Head of caudate nucleus (tissue), 42 donors: Measurements from ENCODE around the gene GPR78.

ENCODE experiments used
- DNase-seq, 42 donors: peaks; one replicate each; pipeline versions ENCODE4 v3.0.0 to v3.0.0-alpha.2; 2020 to 2021; ENCODE audit warnings: mixed read lengths in 7 of 42
- intact Hi-C: fragments of 100-400 bp; cut with DNase I; formaldehyde crosslinking; loops from one replicate; pipeline ENCODE4 v1.15.0; 2022

The GPR78 gene

GRCh38 chr4:8544741-8545438, 35.3 kb upstream of the GPR78 start:
- intact Hi-C loops = no loop called here
- no peak for DNase-seq

GRCh38 chr4:8545439-8545765, 34.8 kb upstream of the GPR78 start:
- no peak for DNase-seq
- intact Hi-C loops = no loop called here

GRCh38 chr4:8546766-8547107, 33.5 kb upstream of the GPR78 start:
- intact Hi-C loops = no loop called here
- no peak for DNase-seq

- DNase-seq = peak in 14 of 42 donors; percentile 10 to 64 (median 28)
- intact Hi-C loops = no loop called here
Observed at GRCh38 chr4:8547108-8547911, 32.9 kb upstream of the GPR78 start.

GRCh38 chr4:8547912-8548730, 32.1 kb upstream of the GPR78 start:
- intact Hi-C loops = no loop called here
- no peak for DNase-seq

- intact Hi-C loops = no loop called here
- peak in 1 of 42 donors; percentile 3 for DNase-seq
Observed at GRCh38 chr4:8548731-8549351, 31.4 kb upstream of the GPR78 start.

GRCh38 chr4:8549352-8549931, 30.8 kb upstream of the GPR78 start:
- intact Hi-C loops = no loop called here
- DNase-seq = peak in 1 of 42 donors; percentile 23

- intact Hi-C loops = no loop called here
- no peak for DNase-seq
Observed at GRCh38 chr4:8550691-8551090, 29.5 kb upstream of the GPR78 start.

GRCh38 chr4:8552024-8552423, 28.2 kb upstream of the GPR78 start:
- no peak for DNase-seq
- intact Hi-C loops = no loop called here

- intact Hi-C loops = no loop called here
- no peak for DNase-seq
Observed at GRCh38 chr4:8552581-8553205, 27.5 kb upstream of the GPR78 start.

- no peak for DNase-seq
- intact Hi-C loops = no loop called here
Observed at GRCh38 chr4:8553216-8553615, 27.0 kb upstream of the GPR78 start.

- peak in 1 of 42 donors; percentile 9 for DNase-seq
- intact Hi-C loops = no loop called here
Observed at GRCh38 chr4:8553991-8554405, 26.2 kb upstream of the GPR78 start.

GRCh38 chr4:8554555-8555100, 25.6 kb upstream of the GPR78 start:
- no peak for DNase-seq
- intact Hi-C loops = no loop called here

GRCh38 chr4:8555716-8556115, 24.5 kb upstream of the GPR78 start:
- intact Hi-C loops = no loop called here
- no peak for DNase-seq

GRCh38 chr4:8556341-8557150, 23.6 kb upstream of the GPR78 start:
- DNase-seq = no peak
- intact Hi-C loops = no loop called here

- DNase-seq = no peak
- intact Hi-C loops = no loop called here
Observed at GRCh38 chr4:8557151-8558076, 22.8 kb upstream of the GPR78 start.
